Activated CD4-positive, alpha-beta T cell treated with anti-CD3 and anti-CD28 coated beads for 36 hours (primary cell): Measurements from ENCODE around the gene HSD17B7. TPM values are rescaled to one million over a fixed set of nuclear protein-coding genes. Genes with fewer than 3 reads are reported as not detected.
"Not testable (repeated sequence)": the region's sequence is repeated elsewhere in the genome, so short reads cannot be mapped to it uniquely, and the experiment has no call there.

Source experiments
- ATAC-seq: fragments of 200-7000 bp; cut with Tn5 transposase; one replicate; pipeline ENCODE4 v1.10.0; 2021; ENCODE audit warnings: mild to moderate bottlenecking, moderate library complexity
- CTCF ChIA-PET: fragments of 350-600 bp; sonication (Branson Sonifier 250); formaldehyde crosslinking; loops from one replicate; lab custom pipeline; 2021; ENCODE audit warnings: antibody characterized with exemption; lab: Charles Lee
- POLR2A ChIA-PET: fragments of 350-600 bp; sonication (Branson Sonifier 250); formaldehyde crosslinking; loops from one replicate; lab custom pipeline; 2021; ENCODE audit warnings: antibody characterized with exemption, inconsistent platforms; lab: Charles Lee
- DNase-seq: peaks from one replicate; pipeline ENCODE4 v3.0.0-alpha.2; 2020
- H3K27ac Mint-ChIP-seq: one replicate; pipeline ENCODE4 v1.8.0; 2021; ENCODE audit warnings: mixed read lengths
- H3K27me3 Mint-ChIP-seq: one replicate; pipeline ENCODE4 v1.8.0; 2021; ENCODE audit warnings: mixed read lengths
- H3K36me3 Mint-ChIP-seq: one replicate; pipeline ENCODE4 v1.8.0; 2021; ENCODE audit warnings: low read depth, mixed read lengths
- H3K4me1 Mint-ChIP-seq: one replicate; pipeline ENCODE4 v1.8.0; 2021; ENCODE audit warnings: mixed read lengths
- H3K4me3 Mint-ChIP-seq: one replicate; pipeline ENCODE4 v1.8.0; 2021; ENCODE audit warnings: mild to moderate bottlenecking, moderate library complexity, mixed read lengths
- H3K9me3 Mint-ChIP-seq: one replicate; pipeline ENCODE4 v1.8.0; 2021; ENCODE audit warnings: low read depth, mixed read lengths
- intact Hi-C, 2 experiments: fragments of 100-400 bp; cut with DNase I in 1 of 2; cut with micrococcal nuclease in 1 of 2; formaldehyde crosslinking; loops; one replicate each; pipeline versions ENCODE4 v1.14.2 to v1.15.1; 2022 to 2024; cut with DNase I, micrococcal nuclease
- total RNA-seq, 2 experiments: library from RNA; stranded (reverse); gene quantifications; one replicate each; pipeline ENCODE4 v1.2.3, GENCODE V29; 2021

Gene HSD17B7
- 10 to 100 TPM; 25.7 to 29.5 TPM for total RNA-seq

- peak within 1 kb of the TSS; percentile 86 for H3K4me3 Mint-ChIP-seq
- H3K27me3 Mint-ChIP-seq, H3K9me3 Mint-ChIP-seq, CTCF ChIA-PET: not testable (repeated sequence)
- intact Hi-C loops = loop anchor here (1.0 to 5.0 kb wide), 3 partner anchors 229 to 530 kb away; partner anchors contain the start of genes NUF2 (in 1 of the 2), UAP1 (in 1 of the 2) and UHMK1 (in 1 of the 2)
- H3K36me3 Mint-ChIP-seq = peaks cover 14% of the 10 kb centered on the region
- DNase-seq (peak; percentile 84), ATAC-seq (peak; percentile 99)
- H3K27ac Mint-ChIP-seq = peak within 1 kb of the TSS; percentile 92
- POLR2A ChIA-PET = interaction anchor here (0.6 kb wide), 1 partner anchor 114 kb away, joined by 4 read pairs; no protein-coding TSS in a partner anchor
- peaks cover 12% of the 10 kb centered on the region for H3K4me1 Mint-ChIP-seq
Observed at GRCh38 chr1:162790303-162790984, at the start of gene HSD17B7. Gene HSD17B7 (plus strand): TSS chr1:162790702. CDS start chr1:162790801, 99 bp downstream.

DNA sequence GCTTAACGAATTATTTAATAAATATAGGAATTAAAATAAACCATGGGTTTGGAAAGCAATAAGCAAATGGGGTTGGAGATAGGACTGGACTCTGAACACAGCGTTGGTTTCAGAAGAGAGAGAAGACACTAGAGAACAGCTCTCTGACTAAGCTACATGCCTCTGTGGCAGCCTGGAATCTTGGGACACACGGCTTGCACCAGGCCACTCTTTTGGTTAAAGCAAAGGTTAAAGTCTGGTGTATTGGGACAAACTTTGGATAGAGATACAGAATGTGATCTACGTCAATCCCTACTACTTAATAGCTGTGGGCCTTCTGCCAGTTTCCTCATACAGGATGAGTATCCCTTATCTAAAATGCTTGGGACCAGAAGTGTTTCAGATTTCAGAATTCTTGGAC is 49.7 kb upstream of the HSD17B7 start:
- H3K4me3 Mint-ChIP-seq = no peak overlapping the region
- no peaks in the 10 kb centered on the region for H3K27me3 Mint-ChIP-seq
- DNase-seq (no peak), ATAC-seq (no peak)
- H3K4me1 Mint-ChIP-seq = no peaks in the 10 kb centered on the region
- POLR2A ChIA-PET = no interaction called here
- CTCF ChIA-PET = no interaction called here
- H3K27ac Mint-ChIP-seq = no peak overlapping the region
- intact Hi-C loops = no loop called here
- H3K9me3 Mint-ChIP-seq = no peaks in the 10 kb centered on the region
- no peaks in the 10 kb centered on the region for H3K36me3 Mint-ChIP-seq

DNA sequence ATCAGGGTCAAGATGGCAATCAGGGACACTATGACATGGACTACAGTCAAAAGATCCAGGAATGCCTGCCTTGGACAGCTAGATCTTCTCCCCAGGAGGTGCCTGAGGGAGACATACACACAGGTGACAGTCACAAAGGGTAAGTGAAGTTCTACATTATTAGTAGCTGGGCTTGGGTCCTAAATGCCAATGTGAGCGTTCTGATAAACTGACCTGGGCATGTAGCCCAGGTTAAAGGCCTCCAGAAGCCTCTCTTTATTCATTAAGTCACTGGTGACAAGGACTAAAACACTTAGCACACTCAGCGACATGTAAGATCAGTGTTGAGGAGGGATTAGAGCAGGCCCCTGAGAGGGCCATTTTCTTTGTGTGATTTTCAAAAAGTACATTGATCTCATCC is 48.9 kb upstream of the HSD17B7 start:
- CTCF ChIA-PET = no interaction called here
- ATAC-seq = no peak
- POLR2A ChIA-PET = no interaction called here
- no peaks in the 10 kb centered on the region for H3K27me3 Mint-ChIP-seq
- no peaks in the 10 kb centered on the region for H3K9me3 Mint-ChIP-seq
- no peak for DNase-seq
- H3K4me1 Mint-ChIP-seq = no peaks in the 10 kb centered on the region
- no peak overlapping the region for H3K27ac Mint-ChIP-seq
- no peaks in the 10 kb centered on the region for H3K36me3 Mint-ChIP-seq
- intact Hi-C loops = no loop called here
- H3K4me3 Mint-ChIP-seq = no peak overlapping the region

DNA sequence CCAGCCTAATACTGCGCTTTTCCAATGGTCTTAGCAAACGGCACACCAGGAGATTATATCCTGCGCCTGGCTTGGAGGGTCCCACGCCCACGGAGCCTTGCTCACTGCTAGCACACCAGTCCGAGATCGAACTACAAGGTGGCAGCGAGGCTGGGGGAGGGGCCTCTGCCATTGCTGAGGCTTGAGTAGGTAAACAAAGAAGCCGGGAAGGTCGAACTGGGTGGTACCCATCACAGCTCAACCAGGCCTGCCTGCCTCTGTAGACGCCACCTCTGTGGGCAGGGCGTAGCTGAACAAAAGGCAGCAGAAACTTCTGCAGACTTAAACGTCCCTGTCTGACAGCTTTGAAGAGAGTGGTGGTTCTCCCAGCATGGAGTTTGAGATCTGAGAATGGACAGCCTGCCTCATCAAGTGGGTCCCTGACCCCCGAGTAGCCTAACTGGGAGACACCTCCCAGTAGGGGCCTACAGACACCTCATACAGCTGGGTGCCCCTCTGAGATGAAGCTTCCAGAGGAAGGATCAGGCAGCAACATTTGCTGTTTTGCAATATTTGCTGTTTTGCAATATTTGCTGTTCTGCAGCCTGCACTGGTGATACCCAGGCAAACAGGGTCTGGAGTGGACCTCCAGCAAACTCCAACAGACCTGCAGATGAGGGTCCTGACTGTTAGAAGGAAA is 44.1 kb upstream of the HSD17B7 start:
- H3K27me3 Mint-ChIP-seq, H3K4me1 Mint-ChIP-seq, POLR2A ChIA-PET, H3K36me3 Mint-ChIP-seq, H3K27ac Mint-ChIP-seq, DNase-seq, H3K4me3 Mint-ChIP-seq, ATAC-seq, H3K9me3 Mint-ChIP-seq, intact Hi-C loops: not testable (repeated sequence)
- CTCF ChIA-PET = interaction anchor here (0.7 kb wide), 1 partner anchor 389 kb away, joined by 3 read pairs; no protein-coding TSS in a partner anchor

DNA sequence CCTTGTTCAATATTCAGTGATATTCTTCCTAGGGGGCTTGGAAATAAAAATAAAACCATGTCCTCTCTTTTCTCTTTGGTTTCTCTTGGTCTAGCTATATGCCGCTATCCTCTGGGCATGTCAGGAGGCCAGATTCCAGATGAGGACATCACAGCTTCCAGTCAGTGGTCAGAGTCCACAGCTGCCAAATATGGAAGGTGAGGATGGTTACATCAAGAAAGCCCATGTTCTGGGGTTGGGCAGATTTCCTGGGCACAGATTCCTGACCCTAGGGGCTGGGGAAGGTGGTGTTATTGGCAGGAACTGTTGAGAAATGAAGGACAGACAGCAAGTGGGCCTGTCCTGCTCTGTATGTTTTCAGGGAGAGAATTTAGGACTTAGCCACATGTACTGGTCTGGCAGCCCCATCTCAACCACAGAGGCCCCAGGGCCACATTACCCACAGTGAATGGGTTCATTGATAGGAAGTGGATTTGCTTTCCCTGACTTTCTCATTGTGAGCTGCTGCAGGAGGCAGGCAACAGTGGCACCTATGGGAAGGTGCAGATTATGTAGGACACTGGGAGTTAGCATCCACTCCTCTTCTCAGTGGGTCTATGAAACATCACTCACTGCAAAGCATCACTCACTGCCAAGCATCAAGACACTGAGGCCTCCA is 37.4 kb upstream of the HSD17B7 start:
- ChIA-PET CTCF (no interaction called here), POLR2A (no interaction called here)
- H3K9me3 Mint-ChIP-seq = no peaks in the 10 kb centered on the region
- no peaks in the 10 kb centered on the region for H3K36me3 Mint-ChIP-seq
- DNase-seq (no peak), ATAC-seq (no peak)
- H3K4me1 Mint-ChIP-seq = no peaks in the 10 kb centered on the region
- H3K27ac Mint-ChIP-seq = no peak overlapping the region
- intact Hi-C loops = no loop called here
- no peak overlapping the region for H3K4me3 Mint-ChIP-seq
- H3K27me3 Mint-ChIP-seq = peaks cover 4% of the 10 kb centered on the region

DNA sequence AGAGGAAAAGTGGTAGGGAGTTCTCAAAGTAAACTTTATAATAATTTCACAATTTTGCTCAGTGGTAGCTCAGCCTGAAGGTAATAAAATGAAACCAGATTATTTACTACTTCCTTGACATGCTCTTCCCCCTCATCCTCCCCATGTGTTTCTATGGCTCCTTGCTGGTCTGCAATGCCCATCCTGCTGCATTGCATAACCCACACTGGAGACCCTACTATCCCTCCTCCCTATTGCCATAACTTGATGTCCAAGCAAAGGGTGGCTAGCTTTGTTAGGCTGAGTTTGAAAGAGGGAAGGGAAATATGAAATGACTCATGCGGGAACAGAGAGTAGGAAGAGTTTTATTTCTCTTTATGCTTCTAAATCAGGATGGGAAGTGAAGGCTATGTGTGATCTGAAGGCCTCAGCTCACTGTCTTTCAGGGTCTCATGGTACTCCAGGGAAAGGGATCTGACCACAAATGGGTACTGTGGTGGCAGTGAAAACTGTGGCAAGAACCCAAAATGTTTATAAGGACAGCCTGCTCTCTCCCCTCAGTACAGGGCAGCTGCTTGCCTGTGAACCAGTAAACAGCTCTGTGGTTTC is 36.4 kb upstream of the HSD17B7 start:
- no peak overlapping the region for H3K4me3 Mint-ChIP-seq
- ChIA-PET POLR2A (no interaction called here), CTCF (no interaction called here)
- ATAC-seq (no peak), DNase-seq (no peak)
- H3K9me3 Mint-ChIP-seq = no peaks in the 10 kb centered on the region
- no peaks in the 10 kb centered on the region for H3K36me3 Mint-ChIP-seq
- no peak overlapping the region for H3K27ac Mint-ChIP-seq
- intact Hi-C loops = no loop called here
- H3K4me1 Mint-ChIP-seq = no peaks in the 10 kb centered on the region
- no peaks in the 10 kb centered on the region for H3K27me3 Mint-ChIP-seq

GRCh38 chr1:162755306-162755705 is 35.2 kb upstream of the HSD17B7 start:
- no peak overlapping the region for H3K4me3 Mint-ChIP-seq
- H3K36me3 Mint-ChIP-seq = no peaks in the 10 kb centered on the region
- CTCF ChIA-PET = no interaction called here
- no peaks in the 10 kb centered on the region for H3K4me1 Mint-ChIP-seq
- no peak for ATAC-seq
- intact Hi-C loops = no loop called here
- POLR2A ChIA-PET = no interaction called here
- H3K27me3 Mint-ChIP-seq = no peaks in the 10 kb centered on the region
- no peak overlapping the region for H3K27ac Mint-ChIP-seq
- no peaks in the 10 kb centered on the region for H3K9me3 Mint-ChIP-seq
- no peak for DNase-seq

GRCh38 chr1:162756523-162756922 is 34.0 kb upstream of the HSD17B7 start:
- Mint-ChIP-seq H3K36me3 (no peaks in the 10 kb centered on the region), H3K9me3 (no peaks in the 10 kb centered on the region), H3K27me3 (no peaks in the 10 kb centered on the region), H3K27ac (no peak overlapping the region), H3K4me1 (no peaks in the 10 kb centered on the region), H3K4me3 (no peak overlapping the region)
- POLR2A ChIA-PET = no interaction called here
- intact Hi-C loops = no loop called here
- CTCF ChIA-PET = no interaction called here
- ATAC-seq = no peak
- DNase-seq = no peak

DNA sequence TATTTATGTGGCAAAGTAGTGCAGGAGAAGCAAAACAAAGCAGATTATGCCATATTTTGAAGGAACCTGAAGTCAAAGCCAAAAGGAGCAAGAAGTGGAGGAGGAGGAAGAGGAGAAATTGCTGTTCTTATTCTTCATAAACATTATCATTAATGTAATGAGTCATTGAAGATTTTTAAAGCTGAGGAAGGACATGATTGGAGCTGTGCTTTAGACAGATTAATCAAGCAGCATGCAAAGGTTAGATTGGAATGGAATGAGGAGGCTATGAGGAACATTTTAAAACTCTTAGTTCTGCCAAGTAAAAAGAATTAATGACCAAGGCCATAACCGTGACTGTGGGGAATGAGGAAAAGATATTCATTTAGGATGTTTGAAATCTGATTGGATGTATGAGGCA is 33.0 kb upstream of the HSD17B7 start:
- Mint-ChIP-seq H3K27ac (no peak overlapping the region), H3K4me1 (no peaks in the 10 kb centered on the region), H3K4me3 (no peak overlapping the region), H3K9me3 (no peaks in the 10 kb centered on the region), H3K27me3 (no peaks in the 10 kb centered on the region), H3K36me3 (no peaks in the 10 kb centered on the region)
- intact Hi-C loops = no loop called here
- DNase-seq (no peak), ATAC-seq (no peak)
- ChIA-PET POLR2A (no interaction called here), CTCF (no interaction called here)

- Mint-ChIP-seq H3K4me1 (no peaks in the 10 kb centered on the region), H3K27ac (no peak overlapping the region), H3K27me3 (no peaks in the 10 kb centered on the region), H3K4me3 (no peak overlapping the region), H3K36me3 (no peaks in the 10 kb centered on the region), H3K9me3 (no peaks in the 10 kb centered on the region)
- intact Hi-C loops = no loop called here
- no peak for ATAC-seq
- ChIA-PET CTCF (no interaction called here), POLR2A (no interaction called here)
- no peak for DNase-seq
Observed at GRCh38 chr1:162765788-162766187, 24.7 kb upstream of the HSD17B7 start.

GRCh38 chr1:162772571-162773154 is 17.8 kb upstream of the HSD17B7 start:
- no peaks in the 10 kb centered on the region for H3K9me3 Mint-ChIP-seq
- CTCF ChIA-PET = no interaction called here
- intact Hi-C loops = no loop called here

More at GRCh38 chr1:162772571-162773154, 17.8 kb upstream of the HSD17B7 start:
- no peak for ATAC-seq
- no peak overlapping the region for H3K4me3 Mint-ChIP-seq
- no peaks in the 10 kb centered on the region for H3K36me3 Mint-ChIP-seq
- H3K4me1 Mint-ChIP-seq = no peaks in the 10 kb centered on the region
- no peak overlapping the region for H3K27ac Mint-ChIP-seq
- POLR2A ChIA-PET = no interaction called here
- DNase-seq = no peak
- H3K27me3 Mint-ChIP-seq = peaks cover 4% of the 10 kb centered on the region
